ENCODE results near the gene TMEM203.

DNA sequence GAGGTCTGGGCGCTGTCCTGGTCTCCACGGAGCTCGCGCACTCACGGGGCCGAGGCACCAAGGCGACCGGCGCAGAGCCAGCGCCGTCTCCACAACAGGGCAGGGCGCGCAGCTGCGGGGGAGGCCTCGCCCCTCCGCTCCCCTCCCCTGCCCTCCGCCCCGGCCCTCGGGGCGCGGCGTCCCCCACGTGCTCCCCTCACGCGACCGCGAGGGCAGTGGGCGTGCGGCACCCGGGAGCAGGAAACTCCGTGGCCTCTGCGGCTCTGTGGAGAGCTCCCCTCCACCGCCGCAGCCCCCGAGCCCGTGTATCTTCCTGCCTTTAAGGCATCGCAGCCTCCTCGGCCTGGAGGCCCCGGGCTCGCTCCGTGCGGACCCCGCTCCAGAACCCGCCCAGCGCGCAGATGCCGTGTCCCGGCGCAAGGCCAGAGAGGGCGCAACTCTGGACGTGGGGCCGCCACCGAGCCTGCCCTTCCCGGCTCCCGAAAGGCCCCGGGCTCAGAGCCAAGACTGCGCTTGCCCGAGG lies 34.9 kb upstream of the TMEM203 start:
- TF ChIP-seq, protein P1, sequence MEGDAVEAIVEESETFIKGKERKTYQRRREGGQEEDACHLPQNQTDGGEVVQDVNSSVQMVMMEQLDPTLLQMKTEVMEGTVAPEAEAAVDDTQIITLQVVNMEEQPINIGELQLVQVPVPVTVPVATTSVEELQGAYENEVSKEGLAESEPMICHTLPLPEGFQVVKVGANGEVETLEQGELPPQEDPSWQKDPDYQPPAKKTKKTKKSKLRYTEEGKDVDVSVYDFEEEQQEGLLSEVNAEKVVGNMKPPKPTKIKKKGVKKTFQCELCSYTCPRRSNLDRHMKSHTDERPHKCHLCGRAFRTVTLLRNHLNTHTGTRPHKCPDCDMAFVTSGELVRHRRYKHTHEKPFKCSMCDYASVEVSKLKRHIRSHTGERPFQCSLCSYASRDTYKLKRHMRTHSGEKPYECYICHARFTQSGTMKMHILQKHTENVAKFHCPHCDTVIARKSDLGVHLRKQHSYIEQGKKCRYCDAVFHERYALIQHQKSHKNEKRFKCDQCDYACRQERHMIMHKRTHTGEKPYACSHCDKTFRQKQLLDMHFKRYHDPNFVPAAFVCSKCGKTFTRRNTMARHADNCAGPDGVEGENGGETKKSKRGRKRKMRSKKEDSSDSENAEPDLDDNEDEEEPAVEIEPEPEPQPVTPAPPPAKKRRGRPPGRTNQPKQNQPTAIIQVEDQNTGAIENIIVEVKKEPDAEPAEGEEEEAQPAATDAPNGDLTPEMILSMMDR (IDR thresholded peaks at IDR 0.05), result peak in 1 of 5 experiments; percentile 6
- TF ChIP-seq POLR2AphosphoS5 (IDR thresholded peaks at IDR 0.05), result peak; percentile 20 to 63 (median 60)
- TF ChIP-seq POLR2A (IDR thresholded peaks at IDR 0.05), result peak; percentile 56
